ENCODE measurements around the gene OSBPL3.

- TF ChIP-seq CTCF (IDR thresholded peaks at IDR 0.05) (no peak), JUN (CRISPR knock-in tag; IDR thresholded peaks at IDR 0.05) (no peak), ATF1 (CRISPR knock-in tag; IDR thresholded peaks at IDR 0.05) (no peak), E2F4 (CRISPR knock-in tag; IDR thresholded peaks at IDR 0.05; ENCODE audit: borderline replicate concordance, low read depth) (no peak), ATF3 (CRISPR knock-in tag; conservative IDR thresholded peaks at IDR 0.05) (no peak), MXD4 (CRISPR knock-in tag; IDR thresholded peaks at IDR 0.05; ENCODE audit: borderline replicate concordance) (no peak), KAT7 (CRISPR knock-in tag; IDR thresholded peaks at IDR 0.05; ENCODE audit: borderline replicate concordance) (no peak), GTF2I (CRISPR knock-in tag; conservative IDR thresholded peaks at IDR 0.05) (no peak), SP1 (CRISPR knock-in tag; conservative IDR thresholded peaks at IDR 0.05) (no peak), NR3C1 (CRISPR knock-in tag; conservative IDR thresholded peaks at IDR 0.05; ENCODE audit: low read depth) (no peak), NFYB (CRISPR knock-in tag; conservative IDR thresholded peaks at IDR 0.05; ENCODE audit: low read depth) (no peak), FOXP1 (CRISPR knock-in tag; IDR thresholded peaks at IDR 0.05; ENCODE audit: borderline replicate concordance) (no peak), CDX4 (CRISPR knock-in tag; IDR thresholded peaks at IDR 0.05; ENCODE audit: borderline replicate concordance) (no peak), USF2 (CRISPR knock-in tag; IDR thresholded peaks at IDR 0.05) (no peak)
These were observed 22.8 kb upstream of the OSBPL3 start for GRCh38 chr7:25002786-25003185.
